ENCODE measurements around the gene TMEM33. TPM values are rescaled to one million over a fixed set of nuclear protein-coding genes. Genes with fewer than 3 reads are reported as not detected.

TMEM33 gene
- total RNA-seq, 1 donor from 2014 or later: 71.3 TPM

DNA sequence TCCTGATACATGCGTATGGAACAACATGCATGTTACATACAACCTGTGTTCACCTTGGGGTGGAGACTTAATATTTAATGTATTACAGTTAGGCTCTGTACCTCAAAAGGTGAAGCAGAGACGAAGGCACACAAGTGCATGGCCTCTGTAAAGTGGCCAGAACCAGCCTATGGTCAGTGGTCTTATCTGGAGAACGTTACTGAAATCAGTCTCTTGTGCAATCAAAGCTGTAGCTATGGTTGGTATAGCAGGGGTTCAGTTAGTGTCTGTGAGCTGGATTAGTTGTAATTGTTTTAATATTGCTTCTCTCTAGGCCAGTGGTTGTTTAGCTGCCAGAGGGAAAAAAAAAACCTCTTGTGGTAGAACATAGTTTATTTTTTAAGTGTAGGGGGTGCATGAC is 2.2 kb upstream of the TMEM33 start:
- no peak for DNase-seq
- TF ChIP-seq, protein P1, sequence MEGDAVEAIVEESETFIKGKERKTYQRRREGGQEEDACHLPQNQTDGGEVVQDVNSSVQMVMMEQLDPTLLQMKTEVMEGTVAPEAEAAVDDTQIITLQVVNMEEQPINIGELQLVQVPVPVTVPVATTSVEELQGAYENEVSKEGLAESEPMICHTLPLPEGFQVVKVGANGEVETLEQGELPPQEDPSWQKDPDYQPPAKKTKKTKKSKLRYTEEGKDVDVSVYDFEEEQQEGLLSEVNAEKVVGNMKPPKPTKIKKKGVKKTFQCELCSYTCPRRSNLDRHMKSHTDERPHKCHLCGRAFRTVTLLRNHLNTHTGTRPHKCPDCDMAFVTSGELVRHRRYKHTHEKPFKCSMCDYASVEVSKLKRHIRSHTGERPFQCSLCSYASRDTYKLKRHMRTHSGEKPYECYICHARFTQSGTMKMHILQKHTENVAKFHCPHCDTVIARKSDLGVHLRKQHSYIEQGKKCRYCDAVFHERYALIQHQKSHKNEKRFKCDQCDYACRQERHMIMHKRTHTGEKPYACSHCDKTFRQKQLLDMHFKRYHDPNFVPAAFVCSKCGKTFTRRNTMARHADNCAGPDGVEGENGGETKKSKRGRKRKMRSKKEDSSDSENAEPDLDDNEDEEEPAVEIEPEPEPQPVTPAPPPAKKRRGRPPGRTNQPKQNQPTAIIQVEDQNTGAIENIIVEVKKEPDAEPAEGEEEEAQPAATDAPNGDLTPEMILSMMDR (IDR thresholded peaks at IDR 0.05): no peak
- no peak for ATAC-seq

DNA sequence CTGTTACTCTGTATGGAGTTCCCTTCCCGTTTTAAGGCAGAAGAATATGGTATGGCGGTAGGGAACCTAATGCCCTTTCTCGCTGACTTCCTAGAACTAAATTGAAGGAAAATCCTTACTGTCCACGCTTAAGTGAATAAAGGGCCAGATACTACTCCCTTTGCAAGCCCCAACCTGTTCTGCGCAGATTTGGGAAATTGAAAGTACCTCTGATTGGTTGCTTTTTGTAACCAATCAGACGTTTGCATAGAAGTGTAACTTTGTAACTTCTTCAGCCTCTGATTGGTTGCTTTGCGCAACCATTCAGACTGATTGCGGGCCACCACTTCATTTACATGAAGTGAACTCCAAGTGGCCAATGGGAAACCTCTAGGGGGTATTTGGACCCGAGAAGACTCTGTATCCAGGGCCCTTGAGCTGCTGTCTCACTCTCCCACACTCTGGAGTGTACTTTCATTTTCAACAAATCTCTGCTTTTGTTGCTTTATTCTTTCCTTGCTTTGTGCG is 1.2 kb upstream of the TMEM33 start:
- no peaks in the 10 kb centered on the region for H3K9me3 ChIP-seq
- intact Hi-C loops (cut with DNase I): no loop called here
- DNase-seq: no peak
- H3K4me1 ChIP-seq: peaks cover 25% of the 10 kb centered on the region
- TF ChIP-seq, protein P1 (IDR thresholded peaks at IDR 0.05): no peak
- H3K27me3 ChIP-seq: no peaks in the 10 kb centered on the region
- H3K27ac ChIP-seq: peak overlapping the region; percentile 90
- H3K4me3 ChIP-seq: peak overlapping the region; percentile 96
- peak; percentile 43 for ATAC-seq
- peaks cover 6% of the 10 kb centered on the region for H3K36me3 ChIP-seq

More for the DNA sequence above, 2.2 kb upstream of the TMEM33 start:
- Histone ChIP-seq H3K4me1 (peaks cover 17% of the 10 kb centered on the region), H3K4me3 (no peak overlapping the region), H3K27me3 (no peaks in the 10 kb centered on the region), H3K9me3 (no peaks in the 10 kb centered on the region), H3K36me3 (no peaks in the 10 kb centered on the region), H3K27ac (no peak overlapping the region)
- intact Hi-C loops (cut with DNase I): no loop called here

DNA sequence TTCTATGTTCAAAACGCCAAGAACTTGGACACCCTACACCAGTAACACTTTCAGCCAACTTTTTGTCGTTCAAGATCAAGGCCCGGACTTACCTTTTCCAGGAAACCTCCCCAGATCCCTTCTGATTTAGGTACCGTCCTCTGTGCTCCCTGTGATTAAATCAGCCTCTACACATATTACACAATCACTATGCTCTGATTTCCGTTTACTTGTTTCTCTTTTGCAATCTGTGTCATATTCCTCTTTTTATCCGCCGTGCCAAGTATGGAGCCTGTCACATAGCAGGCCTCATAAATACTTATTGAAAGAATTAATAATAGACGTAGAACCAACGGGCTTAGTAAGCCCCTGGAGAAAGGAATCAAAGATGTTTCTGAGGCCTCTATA is 722 bp upstream of the TMEM33 start:
- ATAC-seq (peak; percentile 44), DNase-seq (no peak)
- intact Hi-C loops (cut with DNase I): no loop called here
- H3K27me3 ChIP-seq: no peaks in the 10 kb centered on the region
- no peaks in the 10 kb centered on the region for H3K9me3 ChIP-seq
- H3K27ac ChIP-seq: peak overlapping the region; percentile 90
- TF ChIP-seq, protein P1 (IDR thresholded peaks at IDR 0.05): no peak
- H3K4me3 ChIP-seq: peak overlapping the region; percentile 96
- peaks cover 29% of the 10 kb centered on the region for H3K4me1 ChIP-seq
- peaks cover 10% of the 10 kb centered on the region for H3K36me3 ChIP-seq

DNA sequence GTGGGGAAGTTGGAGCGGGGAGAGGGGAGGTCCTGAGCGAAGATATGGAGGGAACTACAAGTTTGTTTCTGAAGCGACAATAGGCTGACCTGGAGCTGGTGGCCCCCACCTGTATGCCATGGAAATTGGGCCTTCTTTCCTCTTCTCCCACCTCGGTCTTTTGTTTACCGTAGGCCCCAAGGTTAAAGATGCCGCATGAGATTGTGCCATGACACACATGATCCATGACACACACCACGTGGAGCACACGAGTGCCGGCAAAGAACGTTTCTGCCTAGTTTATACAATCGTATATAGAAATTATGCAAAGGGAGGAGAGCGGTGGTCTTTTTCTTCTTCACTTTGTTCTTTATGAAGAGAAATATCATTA is 408 bp downstream of the TMEM33 start:
- TF ChIP-seq, protein P1 (IDR thresholded peaks at IDR 0.05): no peak
- H3K27ac ChIP-seq: peak overlapping the region; percentile 90
- DNase-seq: no peak
- intact Hi-C loops (cut with DNase I): no loop called here
- peaks cover 29% of the 10 kb centered on the region for H3K4me1 ChIP-seq
- H3K36me3 ChIP-seq: peaks cover 22% of the 10 kb centered on the region
- peak overlapping the region; percentile 96 for H3K4me3 ChIP-seq
- no peaks in the 10 kb centered on the region for H3K9me3 ChIP-seq
- no peaks in the 10 kb centered on the region for H3K27me3 ChIP-seq
- ATAC-seq: peak; percentile 21

DNA sequence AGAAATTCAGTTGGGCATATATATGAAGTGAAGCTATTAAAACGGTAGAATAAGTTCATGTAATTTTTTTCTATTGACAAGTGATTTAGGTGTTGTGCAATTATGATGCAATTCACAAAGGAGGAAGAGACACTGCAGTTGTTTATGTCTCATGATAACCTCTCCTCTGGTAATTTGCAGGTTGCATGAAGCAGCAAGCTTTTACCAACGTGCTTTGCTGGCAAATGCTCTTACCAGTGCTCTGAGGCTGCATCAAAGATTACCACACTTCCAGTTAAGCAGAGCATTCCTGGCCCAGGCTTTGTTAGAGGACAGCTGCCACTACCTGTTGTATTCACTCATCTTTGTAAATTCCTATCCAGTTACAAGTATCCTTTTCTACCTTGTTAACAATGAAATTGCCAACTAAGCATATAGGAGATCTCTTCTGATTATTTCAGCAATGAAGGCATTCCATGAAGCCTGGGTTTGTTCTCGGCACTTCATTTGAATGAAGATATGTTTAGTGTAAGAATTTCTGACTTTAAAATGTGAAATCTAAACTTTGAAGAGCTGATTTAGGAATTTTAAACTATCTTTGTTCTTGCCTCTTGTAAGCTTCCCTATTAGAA is 3.9 kb downstream of the TMEM33 start:
- ATAC-seq: peak; percentile 11
- intact Hi-C loops (cut with DNase I): no loop called here

More for the DNA sequence above, 3.9 kb downstream of the TMEM33 start:
- no peak for DNase-seq
- TF ChIP-seq, protein P1 (IDR thresholded peaks at IDR 0.05): no peak
- Histone ChIP-seq H3K4me1 (peaks cover 29% of the 10 kb centered on the region), H3K4me3 (no peak overlapping the region), H3K27me3 (no peaks in the 10 kb centered on the region), H3K9me3 (no peaks in the 10 kb centered on the region), H3K36me3 (peaks cover 54% of the 10 kb centered on the region), H3K27ac (no peak overlapping the region)

All from upper lobe of right lung (tissue), 1 donor.